Erythroblast (primary cell): ENCODE data around the gene SMAD4.

ENCODE experiments used
- GATA1 ChIP-seq: IDR thresholded peaks from 2 replicates; pipeline ENCODE4 v1.6.1; 2011; ENCODE audit warnings: low read depth, mild to moderate bottlenecking, control low read depth, low read length, moderate library complexity
- POLR2A ChIP-seq: IDR thresholded peaks from 2 replicates; pipeline ENCODE4 v1.6.1; 2011; ENCODE audit warnings: mild to moderate bottlenecking, low read length

GRCh38 chr18:51100385-51101120 lies 70.5 kb downstream of the SMAD4 start:
- no peak for TF ChIP-seq POLR2A
- no peak for TF ChIP-seq GATA1
